Prostate gland (tissue), 2 donors: ENCODE data around the gene KLRC3.

Source experiments
- POLR2A ChIP-seq: fragments of 450-650 bp; IDR thresholded peaks from one replicate; pipeline ENCODE4 v1.6.1; 2016; ENCODE audit warnings: antibody characterized with exemption, mild to moderate bottlenecking
- POLR2AphosphoS5 ChIP-seq: sonication (generic); formaldehyde crosslinking; IDR thresholded peaks from one replicate; pipeline ENCODE4 v1.6.1; 2017; ENCODE audit warnings: antibody characterized with exemption
- TF ChIP-seq, protein P1 (sequence below), 4 experiments: fragments of 200-600 bp in 2 of 4; fragments of 450-650 bp in 2 of 4; sonication (generic) in 2 of 4; IDR thresholded peaks; 1 replicate in 3 of 4; 2 replicates in 1 of 4; pipeline ENCODE4 v1.5.1; 2016 to 2019; ENCODE audit warnings: antibody characterized with exemption in 4 of 4, mild to moderate bottlenecking in 2 of 4, moderate library complexity in 2 of 4

GRCh38 chr12:10389904-10390303 lies 30.5 kb downstream of the KLRC3 start, which contains the start of gene KLRK1:
- TF ChIP-seq POLR2AphosphoS5 (no peak), POLR2A (no peak)
- TF ChIP-seq, protein P1, sequence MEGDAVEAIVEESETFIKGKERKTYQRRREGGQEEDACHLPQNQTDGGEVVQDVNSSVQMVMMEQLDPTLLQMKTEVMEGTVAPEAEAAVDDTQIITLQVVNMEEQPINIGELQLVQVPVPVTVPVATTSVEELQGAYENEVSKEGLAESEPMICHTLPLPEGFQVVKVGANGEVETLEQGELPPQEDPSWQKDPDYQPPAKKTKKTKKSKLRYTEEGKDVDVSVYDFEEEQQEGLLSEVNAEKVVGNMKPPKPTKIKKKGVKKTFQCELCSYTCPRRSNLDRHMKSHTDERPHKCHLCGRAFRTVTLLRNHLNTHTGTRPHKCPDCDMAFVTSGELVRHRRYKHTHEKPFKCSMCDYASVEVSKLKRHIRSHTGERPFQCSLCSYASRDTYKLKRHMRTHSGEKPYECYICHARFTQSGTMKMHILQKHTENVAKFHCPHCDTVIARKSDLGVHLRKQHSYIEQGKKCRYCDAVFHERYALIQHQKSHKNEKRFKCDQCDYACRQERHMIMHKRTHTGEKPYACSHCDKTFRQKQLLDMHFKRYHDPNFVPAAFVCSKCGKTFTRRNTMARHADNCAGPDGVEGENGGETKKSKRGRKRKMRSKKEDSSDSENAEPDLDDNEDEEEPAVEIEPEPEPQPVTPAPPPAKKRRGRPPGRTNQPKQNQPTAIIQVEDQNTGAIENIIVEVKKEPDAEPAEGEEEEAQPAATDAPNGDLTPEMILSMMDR (IDR thresholded peaks at IDR 0.05) = no peak
